ENCODE data around the gene RABEPK. TPM values are rescaled to one million over a fixed set of nuclear protein-coding genes. Genes with fewer than 3 reads are reported as not detected.
A peak's percentile ranks its signal among the peaks of the same experiment; 100 is the strongest.
"Not testable (repeated sequence)": the region's sequence is repeated elsewhere in the genome, so short reads cannot be mapped to it uniquely, and the experiment has no call there.

RABEPK gene
- total RNA-seq, 1 donor from 2014 or later, result 30.7 TPM

- Histone ChIP-seq H3K79me2 (ENCODE audit: insufficient read depth, low read length) (peaks cover 59% of the 10 kb centered on the region), H3K27ac (ENCODE audit: low read depth, low read length) (peak within 1 kb of the TSS; percentile 89), H3K9ac (ENCODE audit: low read length) (peak within 1 kb of the TSS; percentile 98), H3K27me3 (ENCODE audit: insufficient read depth, low read length) (no peaks in the 10 kb centered on the region), H3K4me3 (ENCODE audit: insufficient read depth, low read depth, low read length) (peak within 1 kb of the TSS; percentile 90), H3K9me3 (ENCODE audit: insufficient read depth, low read depth, low read length) (no peaks in the 10 kb centered on the region), H3K4me2 (ENCODE audit: low read length) (peak within 1 kb of the TSS; percentile 95), H3K36me3 (ENCODE audit: insufficient read depth, low read length) (no peaks in the 10 kb centered on the region), H4K20me1 (ENCODE audit: insufficient read depth, low read length) (peaks cover 22% of the 10 kb centered on the region), H2AFZ (ENCODE audit: low read depth, low read length) (peak within 1 kb of the TSS; percentile 95), H3K4me1 (ENCODE audit: insufficient read depth, low read length) (peaks cover 9% of the 10 kb centered on the region)
- H3K36me3 Mint-ChIP-seq (ENCODE audit: low read depth, unreplicated experiment), result no peaks in the 10 kb centered on the region
- peak within 1 kb of the TSS; percentile 98 for H3K27ac Mint-ChIP-seq (ENCODE audit: unreplicated experiment)
- peaks cover 9% of the 10 kb centered on the region for H3K4me1 Mint-ChIP-seq (ENCODE audit: low read depth, unreplicated experiment)
- H3K9me3 Mint-ChIP-seq (ENCODE audit: unreplicated experiment), result no peaks in the 10 kb centered on the region
- FAIRE-seq (no peak), DNase-seq (ENCODE audit: low read depth) (peak; percentile 91)
- TF ChIP-seq CTCF (IDR thresholded peaks at IDR 0.05; ENCODE audit: insufficient read depth, low read depth, low read length), result peak; percentile 41
- no peak for TF ChIP-seq EZH2 (IDR thresholded peaks at IDR 0.05; ENCODE audit: insufficient read depth, low read length)
- H3K27me3 Mint-ChIP-seq (ENCODE audit: low read depth, unreplicated experiment), result no peaks in the 10 kb centered on the region
- peak within 1 kb of the TSS; percentile 91 for H3K4me3 Mint-ChIP-seq (ENCODE audit: unreplicated experiment)
These were observed 10.7 kb upstream of the RABEPK start, which contains the start of gene PPP6C for GRCh38 chr9:125189361-125190289. TSS of gene PPP6C (minus strand) at chr9:125189803. CDS start at chr9:125189718, 85 bp downstream.

GRCh38 chr9:125190361-125190801 is 10.0 kb upstream of the RABEPK start:
- Histone ChIP-seq H3K9me3 (ENCODE audit: insufficient read depth, low read depth, low read length) (no peaks in the 10 kb centered on the region), H3K27me3 (ENCODE audit: insufficient read depth, low read length) (no peaks in the 10 kb centered on the region), H3K79me2 (ENCODE audit: insufficient read depth, low read length) (peaks cover 51% of the 10 kb centered on the region), H2AFZ (ENCODE audit: low read depth, low read length) (peak overlapping the region; percentile 95), H3K4me2 (ENCODE audit: low read length) (peak overlapping the region; percentile 95), H3K27ac (ENCODE audit: low read depth, low read length) (peak overlapping the region; percentile 89), H3K4me3 (ENCODE audit: insufficient read depth, low read depth, low read length) (peak overlapping the region; percentile 90), H3K4me1 (ENCODE audit: insufficient read depth, low read length) (peaks cover 9% of the 10 kb centered on the region), H4K20me1 (ENCODE audit: insufficient read depth, low read length) (peaks cover 22% of the 10 kb centered on the region), H3K36me3 (ENCODE audit: insufficient read depth, low read length) (no peaks in the 10 kb centered on the region), H3K9ac (ENCODE audit: low read length) (peak overlapping the region; percentile 98)
- TF ChIP-seq CTCF (IDR thresholded peaks at IDR 0.05; ENCODE audit: insufficient read depth, low read depth, low read length), result no peak
- no peak for TF ChIP-seq EZH2 (IDR thresholded peaks at IDR 0.05; ENCODE audit: insufficient read depth, low read length)
- peak overlapping the region; percentile 98 for H3K27ac Mint-ChIP-seq (ENCODE audit: unreplicated experiment)
- no peaks in the 10 kb centered on the region for H3K36me3 Mint-ChIP-seq (ENCODE audit: low read depth, unreplicated experiment)
- DNase-seq (ENCODE audit: low read depth) (no peak), FAIRE-seq (no peak)
- H3K9me3 Mint-ChIP-seq (ENCODE audit: unreplicated experiment), result no peaks in the 10 kb centered on the region
- H3K4me3 Mint-ChIP-seq (ENCODE audit: unreplicated experiment), result peak overlapping the region; percentile 91
- H3K4me1 Mint-ChIP-seq (ENCODE audit: low read depth, unreplicated experiment), result peaks cover 9% of the 10 kb centered on the region
- no peaks in the 10 kb centered on the region for H3K27me3 Mint-ChIP-seq (ENCODE audit: low read depth, unreplicated experiment)

- H4K20me1 ChIP-seq (ENCODE audit: insufficient read depth, low read length); H3K9me3 Mint-ChIP-seq (ENCODE audit: unreplicated experiment); DNase-seq (ENCODE audit: low read depth); H3K9ac ChIP-seq (ENCODE audit: low read length); H3K27me3 Mint-ChIP-seq (ENCODE audit: low read depth, unreplicated experiment); H3K27me3 ChIP-seq (ENCODE audit: insufficient read depth, low read length); H3K4me3 Mint-ChIP-seq (ENCODE audit: unreplicated experiment); H3K36me3 ChIP-seq (ENCODE audit: insufficient read depth, low read length); H3K4me2 ChIP-seq (ENCODE audit: low read length); H3K27ac ChIP-seq (ENCODE audit: low read depth, low read length); H3K4me1 Mint-ChIP-seq (ENCODE audit: low read depth, unreplicated experiment); H2AFZ ChIP-seq (ENCODE audit: low read depth, low read length); H3K27ac Mint-ChIP-seq (ENCODE audit: unreplicated experiment); H3K36me3 Mint-ChIP-seq (ENCODE audit: low read depth, unreplicated experiment); H3K4me1 ChIP-seq (ENCODE audit: insufficient read depth, low read length); H3K4me3 ChIP-seq (ENCODE audit: insufficient read depth, low read depth, low read length); FAIRE-seq; H3K9me3 ChIP-seq (ENCODE audit: insufficient read depth, low read depth, low read length): not testable (repeated sequence)
- H3K79me2 ChIP-seq (ENCODE audit: insufficient read depth, low read length), result peaks cover 11% of the 10 kb centered on the region
These were observed 5.9 kb upstream of the RABEPK start for GRCh38 chr9:125194466-125194865.

GRCh38 chr9:125195591-125195990 is 4.8 kb upstream of the RABEPK start:
- H3K4me1 ChIP-seq (ENCODE audit: insufficient read depth, low read length); H3K36me3 Mint-ChIP-seq (ENCODE audit: low read depth, unreplicated experiment); FAIRE-seq; H3K9me3 Mint-ChIP-seq (ENCODE audit: unreplicated experiment); H3K27ac Mint-ChIP-seq (ENCODE audit: unreplicated experiment); H3K4me2 ChIP-seq (ENCODE audit: low read length); H4K20me1 ChIP-seq (ENCODE audit: insufficient read depth, low read length); H3K4me3 Mint-ChIP-seq (ENCODE audit: unreplicated experiment); H3K36me3 ChIP-seq (ENCODE audit: insufficient read depth, low read length); H3K4me1 Mint-ChIP-seq (ENCODE audit: low read depth, unreplicated experiment); H2AFZ ChIP-seq (ENCODE audit: low read depth, low read length); H3K27ac ChIP-seq (ENCODE audit: low read depth, low read length); H3K9ac ChIP-seq (ENCODE audit: low read length); H3K79me2 ChIP-seq (ENCODE audit: insufficient read depth, low read length); H3K4me3 ChIP-seq (ENCODE audit: insufficient read depth, low read depth, low read length); H3K9me3 ChIP-seq (ENCODE audit: insufficient read depth, low read depth, low read length); H3K27me3 ChIP-seq (ENCODE audit: insufficient read depth, low read length); DNase-seq (ENCODE audit: low read depth); H3K27me3 Mint-ChIP-seq (ENCODE audit: low read depth, unreplicated experiment): not testable (repeated sequence)
